BLaER1 treated with 17β-estradiol and CSF1 and Interleukin-3, amounts not matched to agents 10 nM and 100 nM (cell line): ENCODE data around the gene RNASE11.

Source experiments
- H3K27ac ChIP-seq, 11 experiments: shearing (Covaris generic); formaldehyde crosslinking; 2 replicates each; pipeline ENCODE4 v1.8.1; 2022
- H3K27me3 ChIP-seq, 11 experiments: shearing (Covaris generic); formaldehyde crosslinking; 2 replicates each; pipeline ENCODE4 v1.8.1; 2022
- H3K36me3 ChIP-seq, 11 experiments: shearing (Covaris generic); formaldehyde crosslinking; 2 replicates each; pipeline ENCODE4 v1.8.1; 2022
- H3K4me1 ChIP-seq, 10 experiments: shearing (Covaris generic); formaldehyde crosslinking; 2 replicates each; pipeline ENCODE4 v1.8.1; 2022
- H3K4me2 ChIP-seq, 11 experiments: shearing (Covaris generic); formaldehyde crosslinking; 2 replicates each; pipeline ENCODE4 v1.8.1; 2022
- H3K4me3 ChIP-seq, 10 experiments: shearing (Covaris generic); formaldehyde crosslinking; 2 replicates each; pipeline ENCODE4 v1.8.1; 2022
- H3K9ac ChIP-seq, 11 experiments: shearing (Covaris generic); formaldehyde crosslinking; 2 replicates each; pipeline ENCODE4 v1.8.1; 2022
- H3K9me3 ChIP-seq, 11 experiments: shearing (Covaris generic); formaldehyde crosslinking; replicated peaks in 1 of 11; 2 replicates each; pipeline ENCODE4 v1.8.1; 2022
- H4K20me1 ChIP-seq, 11 experiments: shearing (Covaris generic); formaldehyde crosslinking; 2 replicates each; pipeline ENCODE4 v1.8.1; 2022
- Cebpa-rat ChIP-seq, 11 experiments: shearing (Covaris generic); IDR thresholded peaks; 2 replicates each; pipeline ENCODE4 v1.8.1; 2022

RNASE11 gene

DNA sequence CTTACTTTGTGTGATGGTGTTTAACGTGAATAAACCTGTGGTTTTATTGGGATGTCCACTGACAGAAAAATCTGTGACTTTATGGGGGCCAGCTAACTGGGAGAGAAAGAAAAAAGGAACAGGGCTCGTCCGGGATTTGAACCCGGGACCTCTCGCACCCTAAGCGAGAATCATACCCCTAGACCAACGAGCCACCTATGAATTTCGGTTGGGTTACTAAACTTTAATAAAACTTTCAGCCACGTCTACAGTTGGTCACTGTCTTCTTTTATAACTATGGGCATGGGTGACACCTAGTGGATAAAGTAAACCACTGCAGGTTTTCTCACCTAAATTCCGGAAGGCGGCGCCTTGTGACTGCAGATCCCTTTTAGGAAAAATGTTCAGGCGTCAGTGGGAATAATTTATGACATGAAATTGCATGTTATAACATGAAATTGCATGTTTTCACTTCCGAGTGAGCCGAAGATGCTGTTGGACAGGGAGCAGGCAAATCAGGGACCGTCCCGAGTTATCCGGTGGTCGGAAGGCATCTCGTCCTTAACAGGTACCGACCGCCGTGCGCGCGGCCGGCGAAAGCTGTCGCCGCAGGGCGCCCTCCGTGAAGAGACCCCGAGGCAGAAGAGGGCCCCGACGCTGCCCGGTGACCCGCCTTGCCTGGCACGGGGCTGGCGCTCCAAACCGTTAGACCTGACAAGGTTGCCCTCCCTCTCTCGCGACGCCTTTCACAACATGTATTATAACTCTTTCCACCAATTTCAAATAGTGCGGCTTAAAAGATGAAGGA, 21.6 kb upstream of the RNASE11 start:
- H3K9ac ChIP-seq: peak overlapping the region; percentile 69 to 82 (median 81)

GRCh38 chr14:20608383-20609110, 20.7 kb upstream of the RNASE11 start:
- Histone ChIP-seq H3K4me1 (peaks cover 34 to 52% (median 45%) of the 10 kb centered on the region in 10 experiments), H3K36me3 (no peaks in the 10 kb centered on the region), H3K9me3 (no peaks in the 10 kb centered on the region), H3K4me3 (peak overlapping the region in 8 of 10 experiments; percentile 78 to 98 (median 94); a peak in 11 of 20 replicates), H3K9ac (peak overlapping the region in 6 of 11 experiments; percentile 5 to 82 (median 42); a peak in 7 of 22 replicates), H3K27me3 (peaks cover 0 to 13% (median 0%) of the 10 kb centered on the region in 11 experiments; a peak in 3 of 22 replicates), H4K20me1 (peaks cover 0 to 6% (median 0%) of the 10 kb centered on the region in 11 experiments; a peak in 2 of 22 replicates), H3K27ac (no peak overlapping the region), H3K4me2 (peak overlapping the region; percentile 62 to 90 (median 82))
- no peak for TF ChIP-seq Cebpa-rat (IDR thresholded peaks at IDR 0.05)

More for the DNA sequence above, 21.6 kb upstream of the RNASE11 start:
- H3K36me3 ChIP-seq: no peaks in the 10 kb centered on the region
- peak overlapping the region in 10 of 11 experiments; percentile 28 to 65 (median 56); a peak in 16 of 22 replicates for H3K27ac ChIP-seq
- peak overlapping the region; percentile 74 to 98 (median 92) for H3K4me3 ChIP-seq
- TF ChIP-seq Cebpa-rat (IDR thresholded peaks at IDR 0.05): no peak
- H3K4me1 ChIP-seq: peaks cover 40 to 60% (median 52%) of the 10 kb centered on the region in 10 experiments
- peaks cover 0 to 13% (median 0%) of the 10 kb centered on the region in 11 experiments; a peak in 3 of 22 replicates for H3K27me3 ChIP-seq
- H3K4me2 ChIP-seq: peak overlapping the region; percentile 62 to 92 (median 82)
- H4K20me1 ChIP-seq: peaks cover 0 to 6% (median 0%) of the 10 kb centered on the region in 11 experiments; a peak in 2 of 22 replicates
- no peaks in the 10 kb centered on the region for H3K9me3 ChIP-seq

DNA sequence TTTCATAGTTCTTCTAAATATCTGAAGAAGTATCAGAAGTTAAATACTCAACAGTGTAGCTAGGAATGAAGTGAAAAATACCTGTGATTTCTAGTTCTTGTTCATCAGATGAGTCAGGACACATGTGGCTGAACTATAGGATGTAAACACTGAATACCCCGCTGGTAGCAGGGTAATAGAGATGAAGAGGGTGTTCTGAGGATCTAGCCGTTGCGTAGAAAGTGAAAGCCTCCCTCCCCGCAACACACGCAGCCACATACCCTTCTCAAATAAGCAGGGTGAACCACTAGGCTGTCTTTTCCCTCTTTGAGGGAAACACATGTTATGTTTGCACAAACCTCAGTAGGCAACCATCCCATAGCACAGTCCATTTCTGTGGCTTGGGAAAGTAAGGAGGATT, 19.8 kb upstream of the RNASE11 start:
- Histone ChIP-seq H3K4me1 (peaks cover 28 to 43% (median 39%) of the 10 kb centered on the region in 10 experiments), H3K27ac (no peak overlapping the region), H3K36me3 (no peaks in the 10 kb centered on the region), H3K27me3 (peaks cover 0 to 13% (median 0%) of the 10 kb centered on the region in 11 experiments; a peak in 3 of 22 replicates), H3K4me2 (peak overlapping the region in 4 of 11 experiments; percentile 62 to 82 (median 74); a peak in 2 of 22 replicates), H3K4me3 (no peak overlapping the region), H4K20me1 (peaks cover 0 to 1% (median 0%) of the 10 kb centered on the region in 11 experiments; a peak in 2 of 22 replicates), H3K9ac (no peak overlapping the region), H3K9me3 (no peaks in the 10 kb centered on the region)
- no peak for TF ChIP-seq Cebpa-rat (IDR thresholded peaks at IDR 0.05)

DNA sequence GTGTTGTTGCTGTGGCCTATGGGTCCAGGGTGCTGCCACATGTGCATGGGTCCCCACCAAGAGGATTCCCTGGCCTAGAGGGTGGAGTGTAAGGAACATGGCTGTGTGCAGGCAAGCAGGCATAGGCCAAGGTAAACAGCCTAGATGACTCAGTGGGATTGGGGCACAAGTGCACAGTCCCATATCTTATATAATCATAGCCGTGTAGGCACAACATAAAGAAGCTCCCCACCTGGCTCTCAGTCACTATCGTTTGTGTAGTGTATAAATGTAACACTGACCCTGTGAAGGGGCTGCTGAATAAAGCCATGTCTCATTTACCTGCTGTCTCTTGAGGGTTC, 19.1 kb upstream of the RNASE11 start:
- no peaks in the 10 kb centered on the region for H4K20me1 ChIP-seq
- no peak overlapping the region for H3K27ac ChIP-seq
- peaks cover 20 to 35% (median 31%) of the 10 kb centered on the region in 10 experiments for H3K4me1 ChIP-seq
- TF ChIP-seq Cebpa-rat (IDR thresholded peaks at IDR 0.05): no peak
- no peaks in the 10 kb centered on the region for H3K9me3 ChIP-seq
- peaks cover 0 to 13% (median 0%) of the 10 kb centered on the region in 11 experiments; a peak in 3 of 22 replicates for H3K27me3 ChIP-seq
- no peak overlapping the region for H3K4me3 ChIP-seq
- no peaks in the 10 kb centered on the region for H3K36me3 ChIP-seq
- H3K4me2 ChIP-seq: peak overlapping the region in 2 of 11 experiments; percentile 11 to 16; a peak in 1 of 22 replicates
- no peak overlapping the region for H3K9ac ChIP-seq

- no peak for TF ChIP-seq Cebpa-rat (IDR thresholded peaks at IDR 0.05)
- Histone ChIP-seq H3K36me3 (no peaks in the 10 kb centered on the region), H3K27ac (no peak overlapping the region), H3K4me1 (peaks cover 15 to 34% (median 26%) of the 10 kb centered on the region in 10 experiments), H3K9ac (no peak overlapping the region), H3K4me2 (peak overlapping the region in 3 of 11 experiments; percentile 11 to 16 (median 13); a peak in 3 of 22 replicates), H3K9me3 (no peaks in the 10 kb centered on the region), H3K27me3 (peaks cover 0 to 13% (median 0%) of the 10 kb centered on the region in 11 experiments; a peak in 3 of 22 replicates), H4K20me1 (no peaks in the 10 kb centered on the region), H3K4me3 (no peak overlapping the region)
Observed at GRCh38 chr14:20606190-20606901, 18.5 kb upstream of the RNASE11 start.

DNA sequence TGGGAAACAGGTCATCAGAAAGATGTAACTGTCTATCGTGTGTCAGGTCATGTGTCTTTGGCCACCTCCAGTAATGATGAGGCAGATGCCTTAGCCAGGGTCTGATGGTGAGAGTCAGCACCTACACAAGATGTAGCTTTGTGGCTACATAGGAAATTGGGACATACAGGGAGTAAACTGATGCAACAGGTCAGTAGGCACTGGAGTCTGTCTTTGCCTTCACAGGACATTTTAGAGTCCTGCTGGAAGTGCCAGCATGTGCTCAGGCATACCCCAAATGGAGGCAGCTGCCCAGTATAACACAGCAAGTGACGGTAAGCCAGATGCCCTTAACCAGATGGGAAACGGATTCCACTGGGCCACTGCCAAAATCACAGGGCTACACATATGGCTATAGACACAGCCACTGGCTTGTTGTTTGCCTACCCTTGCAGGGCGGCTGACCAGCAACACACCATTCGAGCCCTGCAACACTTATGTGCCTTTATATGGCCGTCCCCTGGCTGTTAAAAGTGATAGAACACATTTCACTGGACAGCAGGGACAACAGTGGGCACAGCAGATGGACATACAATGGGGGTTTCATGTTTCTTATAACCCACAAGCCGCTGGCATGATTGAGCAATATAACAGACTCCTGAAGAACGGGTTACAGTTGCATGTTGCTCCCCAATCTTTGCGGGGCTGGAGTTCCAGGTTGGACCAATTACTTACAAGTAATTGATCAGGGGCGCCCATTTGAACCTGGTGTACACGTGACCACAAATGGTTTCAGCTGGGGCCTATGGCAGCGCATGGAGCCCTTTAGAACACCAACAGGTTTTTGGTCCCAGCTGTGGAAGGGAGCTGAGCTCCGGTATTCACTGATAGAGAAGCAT, 16.3 kb upstream of the RNASE11 start:
- no peak for TF ChIP-seq Cebpa-rat (IDR thresholded peaks at IDR 0.05)
- Histone ChIP-seq H3K27ac (no peak overlapping the region), H3K4me3 (no peak overlapping the region), H3K9ac (no peak overlapping the region), H3K4me2 (no peak overlapping the region), H3K27me3 (no peaks in the 10 kb centered on the region), H4K20me1 (no peaks in the 10 kb centered on the region), H3K4me1 (peaks cover 3 to 19% (median 11%) of the 10 kb centered on the region in 10 experiments; a peak in 17 of 20 replicates), H3K9me3 (no peaks in the 10 kb centered on the region), H3K36me3 (no peaks in the 10 kb centered on the region)

DNA sequence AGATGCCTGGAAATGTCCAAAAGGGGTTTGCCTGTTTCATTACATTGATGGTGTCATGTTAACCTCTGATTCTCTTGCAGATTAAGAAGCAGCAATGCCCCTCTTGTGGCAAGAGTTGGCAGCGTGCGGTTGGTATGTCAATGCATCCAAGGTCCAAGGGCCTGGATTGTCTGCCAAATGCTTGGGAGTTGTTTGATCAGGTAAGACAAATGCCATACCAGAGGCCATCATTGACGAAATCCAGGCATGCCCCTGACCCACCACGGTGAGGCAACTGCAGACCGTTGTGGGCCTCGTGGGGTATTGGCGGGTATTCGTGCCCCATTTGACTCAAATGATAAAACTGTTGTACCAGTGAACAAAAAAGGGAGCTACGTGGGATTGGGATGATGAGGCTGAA, 14.8 kb upstream of the RNASE11 start:
- TF ChIP-seq Cebpa-rat (IDR thresholded peaks at IDR 0.05): no peak
- no peak overlapping the region for H3K4me2 ChIP-seq

GRCh38 chr14:20601522-20601921, 13.7 kb upstream of the RNASE11 start:
- no peak for TF ChIP-seq Cebpa-rat (IDR thresholded peaks at IDR 0.05)
- Histone ChIP-seq H3K4me1 (peaks cover 0 to 5% (median 0%) of the 10 kb centered on the region in 10 experiments; a peak in 3 of 20 replicates), H3K9me3 (no peaks in the 10 kb centered on the region), H3K9ac (no peak overlapping the region), H3K4me2 (no peak overlapping the region), H3K36me3 (no peaks in the 10 kb centered on the region), H3K27me3 (no peaks in the 10 kb centered on the region), H3K27ac (no peak overlapping the region), H3K4me3 (no peak overlapping the region), H4K20me1 (no peaks in the 10 kb centered on the region)

More for the DNA sequence above, 14.8 kb upstream of the RNASE11 start:
- H3K9me3 ChIP-seq: no peaks in the 10 kb centered on the region
- H3K4me3 ChIP-seq: no peak overlapping the region
- no peaks in the 10 kb centered on the region for H4K20me1 ChIP-seq
- H3K9ac ChIP-seq: no peak overlapping the region
- H3K36me3 ChIP-seq: no peaks in the 10 kb centered on the region
- no peaks in the 10 kb centered on the region for H3K27me3 ChIP-seq
- no peak overlapping the region for H3K27ac ChIP-seq
- peaks cover 0 to 8% (median 0%) of the 10 kb centered on the region in 10 experiments; a peak in 6 of 20 replicates for H3K4me1 ChIP-seq
